ENCODE measurements around the gene XYLT2.
A peak's percentile ranks its signal among the peaks of the same experiment; 100 is the strongest.

XYLT2 gene

GRCh38 chr17:50339381-50339780 is 6.5 kb upstream of the XYLT2 start:
- no peak overlapping the region for H3K27ac ChIP-seq (ENCODE audit: low read length)
- H3K4me1 ChIP-seq (ENCODE audit: control insufficient read depth, low read depth, low read length), result no peaks in the 10 kb centered on the region
- H3K9ac ChIP-seq (ENCODE audit: low read length), result no peak overlapping the region
- H3K4me3 ChIP-seq (ENCODE audit: low read length), result no peak overlapping the region
- H3K27me3 ChIP-seq (ENCODE audit: control insufficient read depth, insufficient read depth, low read length), result peaks cover 1% of the 10 kb centered on the region
- H3K9me3 ChIP-seq (ENCODE audit: control insufficient read depth, low read depth, low read length), result peaks cover 4% of the 10 kb centered on the region
- no peaks in the 10 kb centered on the region for H3K36me3 ChIP-seq (ENCODE audit: control insufficient read depth, low read depth, low read length)

GRCh38 chr17:50344731-50345365 is 1.1 kb upstream of the XYLT2 start:
- H3K4me1 ChIP-seq (ENCODE audit: control insufficient read depth, low read depth, low read length), result peaks cover 16% of the 10 kb centered on the region
- H3K4me3 ChIP-seq (ENCODE audit: low read length), result no peak overlapping the region
- H3K9ac ChIP-seq (ENCODE audit: low read length), result no peak overlapping the region
- H3K27ac ChIP-seq (ENCODE audit: low read length), result no peak overlapping the region
- peaks cover 14% of the 10 kb centered on the region for H3K27me3 ChIP-seq (ENCODE audit: control insufficient read depth, insufficient read depth, low read length)
- no peaks in the 10 kb centered on the region for H3K9me3 ChIP-seq (ENCODE audit: control insufficient read depth, low read depth, low read length)
- H3K36me3 ChIP-seq (ENCODE audit: control insufficient read depth, low read depth, low read length), result no peaks in the 10 kb centered on the region

- Histone ChIP-seq H3K27ac (ENCODE audit: low read length) (no peak overlapping the region), H3K9me3 (ENCODE audit: control insufficient read depth, low read depth, low read length) (no peaks in the 10 kb centered on the region)
Observed at GRCh38 chr17:50346313-50347116, 589 bp downstream of the XYLT2 start.

GRCh38 chr17:50347117-50347893 is 1.4 kb downstream of the XYLT2 start:
- peaks cover 16% of the 10 kb centered on the region for H3K4me1 ChIP-seq (ENCODE audit: control insufficient read depth, low read depth, low read length)
- peak overlapping the region; percentile 75 for H3K4me3 ChIP-seq (ENCODE audit: low read length)
- H3K9me3 ChIP-seq (ENCODE audit: control insufficient read depth, low read depth, low read length), result no peaks in the 10 kb centered on the region
- H3K36me3 ChIP-seq (ENCODE audit: control insufficient read depth, low read depth, low read length), result no peaks in the 10 kb centered on the region
- peak overlapping the region; percentile 74 for H3K9ac ChIP-seq (ENCODE audit: low read length)
- H3K27me3 ChIP-seq (ENCODE audit: control insufficient read depth, insufficient read depth, low read length), result peaks cover 14% of the 10 kb centered on the region
- no peak overlapping the region for H3K27ac ChIP-seq (ENCODE audit: low read length)

More at GRCh38 chr17:50346313-50347116, 589 bp downstream of the XYLT2 start:
- Histone ChIP-seq H3K4me3 (ENCODE audit: low read length) (peak overlapping the region; percentile 75), H3K9ac (ENCODE audit: low read length) (peak overlapping the region; percentile 74), H3K36me3 (ENCODE audit: control insufficient read depth, low read depth, low read length) (no peaks in the 10 kb centered on the region), H3K4me1 (ENCODE audit: control insufficient read depth, low read depth, low read length) (peaks cover 16% of the 10 kb centered on the region), H3K27me3 (ENCODE audit: control insufficient read depth, insufficient read depth, low read length) (peaks cover 14% of the 10 kb centered on the region)

GRCh38 chr17:50347894-50348291 is 2.0 kb downstream of the XYLT2 start:
- Histone ChIP-seq H3K27ac (ENCODE audit: low read length) (no peak overlapping the region), H3K4me1 (ENCODE audit: control insufficient read depth, low read depth, low read length) (peaks cover 16% of the 10 kb centered on the region), H3K9me3 (ENCODE audit: control insufficient read depth, low read depth, low read length) (no peaks in the 10 kb centered on the region), H3K4me3 (ENCODE audit: low read length) (peak overlapping the region; percentile 75), H3K27me3 (ENCODE audit: control insufficient read depth, insufficient read depth, low read length) (peaks cover 14% of the 10 kb centered on the region), H3K36me3 (ENCODE audit: control insufficient read depth, low read depth, low read length) (no peaks in the 10 kb centered on the region), H3K9ac (ENCODE audit: low read length) (no peak overlapping the region)

- no peak overlapping the region for H3K27ac ChIP-seq (ENCODE audit: low read length)
- H3K27me3 ChIP-seq (ENCODE audit: control insufficient read depth, insufficient read depth, low read length), result peaks cover 14% of the 10 kb centered on the region
- H3K4me3 ChIP-seq (ENCODE audit: low read length), result no peak overlapping the region
- H3K9me3 ChIP-seq (ENCODE audit: control insufficient read depth, low read depth, low read length), result no peaks in the 10 kb centered on the region
- peaks cover under 1% of the 10 kb centered on the region for H3K36me3 ChIP-seq (ENCODE audit: control insufficient read depth, low read depth, low read length)
- peaks cover 16% of the 10 kb centered on the region for H3K4me1 ChIP-seq (ENCODE audit: control insufficient read depth, low read depth, low read length)
- H3K9ac ChIP-seq (ENCODE audit: low read length), result no peak overlapping the region
Observed at GRCh38 chr17:50348522-50349242, 2.8 kb downstream of the XYLT2 start.

- no peaks in the 10 kb centered on the region for H3K9me3 ChIP-seq (ENCODE audit: control insufficient read depth, low read depth, low read length)
- H3K27me3 ChIP-seq (ENCODE audit: control insufficient read depth, insufficient read depth, low read length), result peaks cover 14% of the 10 kb centered on the region
- peaks cover 4% of the 10 kb centered on the region for H3K36me3 ChIP-seq (ENCODE audit: control insufficient read depth, low read depth, low read length)
- H3K9ac ChIP-seq (ENCODE audit: low read length), result no peak overlapping the region
- no peak overlapping the region for H3K4me3 ChIP-seq (ENCODE audit: low read length)
- H3K4me1 ChIP-seq (ENCODE audit: control insufficient read depth, low read depth, low read length), result peaks cover 16% of the 10 kb centered on the region
- no peak overlapping the region for H3K27ac ChIP-seq (ENCODE audit: low read length)
Observed at GRCh38 chr17:50349243-50349600, 3.3 kb downstream of the XYLT2 start.

- peaks cover 18% of the 10 kb centered on the region for H3K36me3 ChIP-seq (ENCODE audit: control insufficient read depth, low read depth, low read length)
Observed at GRCh38 chr17:50350733-50351132, 4.8 kb downstream of the XYLT2 start.

GRCh38 chr17:50352072-50352692 is 6.3 kb downstream of the XYLT2 start:
- Histone ChIP-seq H3K4me3 (ENCODE audit: low read length) (no peak overlapping the region), H3K4me1 (ENCODE audit: control insufficient read depth, low read depth, low read length) (peaks cover 15% of the 10 kb centered on the region), H3K27ac (ENCODE audit: low read length) (no peak overlapping the region), H3K9ac (ENCODE audit: low read length) (no peak overlapping the region), H3K9me3 (ENCODE audit: control insufficient read depth, low read depth, low read length) (no peaks in the 10 kb centered on the region), H3K36me3 (ENCODE audit: control insufficient read depth, low read depth, low read length) (peaks cover 30% of the 10 kb centered on the region), H3K27me3 (ENCODE audit: control insufficient read depth, insufficient read depth, low read length) (no peaks in the 10 kb centered on the region)

More at GRCh38 chr17:50350733-50351132, 4.8 kb downstream of the XYLT2 start:
- H3K4me3 ChIP-seq (ENCODE audit: low read length), result no peak overlapping the region
- H3K27me3 ChIP-seq (ENCODE audit: control insufficient read depth, insufficient read depth, low read length), result no peaks in the 10 kb centered on the region
- H3K27ac ChIP-seq (ENCODE audit: low read length), result no peak overlapping the region
- H3K9me3 ChIP-seq (ENCODE audit: control insufficient read depth, low read depth, low read length), result no peaks in the 10 kb centered on the region
- peaks cover 16% of the 10 kb centered on the region for H3K4me1 ChIP-seq (ENCODE audit: control insufficient read depth, low read depth, low read length)
- H3K9ac ChIP-seq (ENCODE audit: low read length), result no peak overlapping the region

- H3K27ac ChIP-seq (ENCODE audit: low read length), result no peak overlapping the region
Observed at GRCh38 chr17:50352693-50353599, 7.0 kb downstream of the XYLT2 start.

More at GRCh38 chr17:50352693-50353599, 7.0 kb downstream of the XYLT2 start:
- Histone ChIP-seq H3K4me3 (ENCODE audit: low read length) (no peak overlapping the region), H3K4me1 (ENCODE audit: control insufficient read depth, low read depth, low read length) (peaks cover 7% of the 10 kb centered on the region), H3K9ac (ENCODE audit: low read length) (no peak overlapping the region), H3K9me3 (ENCODE audit: control insufficient read depth, low read depth, low read length) (no peaks in the 10 kb centered on the region), H3K27me3 (ENCODE audit: control insufficient read depth, insufficient read depth, low read length) (no peaks in the 10 kb centered on the region), H3K36me3 (ENCODE audit: control insufficient read depth, low read depth, low read length) (peaks cover 32% of the 10 kb centered on the region)
